GM12878 (cell line): Measurements from ENCODE around the gene PKP4. TPM values are rescaled to one million over a fixed set of nuclear protein-coding genes. Genes with fewer than 3 reads are reported as not detected.

Experiments used
- ATAC-seq: fragments of 200-7000 bp; cut with Tn5 transposase; 3 replicates; pipeline ENCODE4 v1.9.1; 2020; ENCODE audit warnings: mild to moderate bottlenecking, moderate library complexity
- BruUV-seq: library from RNA; stranded (reverse); fragments of 400-500 nt; replicated peaks from 2 replicates; lab custom pipeline; 2021; lab: Mats Ljungman, UMichigan
- CTCF ChIA-PET: fragments of 300-600 bp; sonication (Branson Sonifier 250); formaldehyde crosslinking; extraction: SDS; loops from one replicate; lab custom pipeline; 2021; ENCODE audit warnings: inconsistent platforms; lab: Yijun Ruan, JAX
- POLR2A ChIA-PET: fragments of 350-600 bp; formaldehyde crosslinking; extraction: SDS; loops from one replicate; lab custom pipeline; 2021; ENCODE audit warnings: inconsistent platforms; lab: Charles Lee
- RAD21 ChIA-PET: fragments of 300-600 bp; sonication (Branson Sonifier 250); formaldehyde crosslinking; loops from one replicate; lab custom pipeline; 2023; ENCODE audit warnings: antibody characterized with exemption; ENCODE audit not compliant: unreplicated experiment; lab: Charles Lee
- SMC1A ChIA-PET: fragments of 300-600 bp; sonication (Branson Sonifier 250); formaldehyde crosslinking; loops from one replicate; lab custom pipeline; 2023; ENCODE audit not compliant: unreplicated experiment, uncharacterized antibody; lab: Charles Lee
- DNase-seq: peaks from one replicate; pipeline ENCODE4 v3.0.0-alpha.2; 2011; ENCODE audit warnings: low read depth, low spot score
- FAIRE-seq: peaks from 3 replicates; lab custom pipeline; 2011; peaks lifted over from hg19 to GRCh38; lab: Jason Lieb, UNC
- H2AFZ ChIP-seq: 2 replicates; pipeline ENCODE4 v1.6.0; 2011; ENCODE audit warnings: low read depth, low read length, control low read depth; ENCODE audit not compliant: control insufficient read depth
- H3K27ac ChIP-seq: 2 replicates; pipeline ENCODE4 v1.5.1; 2011; ENCODE audit warnings: control low read depth; ENCODE audit not compliant: control insufficient read depth, insufficient read depth
- H3K27me3 ChIP-seq, 2 experiments: replicated peaks in 1 of 2; 2 replicates each; pipeline versions ENCODE4 v1.6.0 to v1.6.1; 2011; ENCODE audit warnings: low read length in 1 of 2; ENCODE audit not compliant: control insufficient read depth in 2 of 2, insufficient read depth in 2 of 2
- H3K36me3 ChIP-seq, 2 experiments: 2 replicates each; pipeline ENCODE4 v1.5.1; 2011; ENCODE audit warnings: low read length in 1 of 2; ENCODE audit not compliant: control insufficient read depth in 2 of 2, insufficient read depth in 2 of 2
- H3K4me1 ChIP-seq: 2 replicates; pipeline ENCODE4 v1.6.1; 2011; ENCODE audit warnings: mild to moderate bottlenecking, low read length, moderate library complexity, mixed read lengths; ENCODE audit not compliant: control insufficient read depth, insufficient read depth
- H3K4me2 ChIP-seq: 2 replicates; pipeline ENCODE4 v1.6.0; 2011; ENCODE audit warnings: control low read depth; ENCODE audit not compliant: control insufficient read depth, insufficient read depth
- H3K4me3 ChIP-seq: fragments of 200-600 bp; sonication (generic); 2 replicates; pipeline ENCODE4 v1.5.1; 2016
- H3K79me2 ChIP-seq: 2 replicates; pipeline ENCODE4 v1.6.0; 2011; ENCODE audit warnings: low read length; ENCODE audit not compliant: control insufficient read depth, insufficient read depth
- H3K9ac ChIP-seq: 2 replicates; pipeline ENCODE4 v1.8.0; 2011; ENCODE audit warnings: low read length, control low read depth, mixed read lengths; ENCODE audit not compliant: control insufficient read depth, insufficient read depth
- H3K9me3 ChIP-seq: replicated peaks from 3 replicates; pipeline ENCODE4 v1.5.1; 2011; ENCODE audit warnings: mild to moderate bottlenecking, low read length; ENCODE audit not compliant: control insufficient read depth, insufficient read depth
- H4K20me1 ChIP-seq: 2 replicates; pipeline ENCODE4 v1.6.0; 2011; ENCODE audit not compliant: control insufficient read depth, insufficient read depth
- IRF5 ChIP-seq: fragments of 450-650 bp; IDR thresholded peaks from 2 replicates; pipeline ENCODE4 v1.6.1; 2017; ENCODE audit warnings: borderline replicate concordance
- NFIC ChIP-seq: IDR thresholded peaks from 2 replicates; pipeline ENCODE4 v1.6.1; 2012; ENCODE audit warnings: low read depth, mild to moderate bottlenecking, inconsistent platforms, low read length, moderate library complexity
- NR2C2 ChIP-seq: IDR thresholded peaks from 2 replicates; pipeline ENCODE4 v1.6.1; 2011; ENCODE audit warnings: borderline replicate concordance, low read depth; ENCODE audit not compliant: control insufficient read depth, insufficient read length
- RB1 ChIP-seq: fragments of 450-650 bp; formaldehyde crosslinking; IDR thresholded peaks from 2 replicates; pipeline ENCODE4 v1.6.1; 2017; ENCODE audit warnings: mild to moderate bottlenecking, borderline replicate concordance
- RELA ChIP-seq: fragments of 450-650 bp; IDR thresholded peaks from 2 replicates; pipeline ENCODE4 v1.8.0; 2014; ENCODE audit warnings: borderline replicate concordance; ENCODE audit not compliant: partially characterized antibody
- SIN3A ChIP-seq: IDR thresholded peaks from 2 replicates; pipeline ENCODE4 v1.6.1; 2012; ENCODE audit warnings: low read depth, low read length, improper control_type of control experiment
- SMC3 ChIP-seq: IDR thresholded peaks from 2 replicates; pipeline ENCODE4 v1.6.1; 2011; ENCODE audit warnings: low read length, improper control_type of control experiment, borderline replicate concordance
- SUZ12 ChIP-seq: fragments of 200-600 bp; sonication (generic); IDR thresholded peaks from one replicate; pipeline ENCODE4 v1.6.1; 2018; ENCODE audit warnings: antibody characterized with exemption, mild to moderate bottlenecking; ENCODE audit not compliant: unreplicated experiment
- YBX1 ChIP-seq: fragments of 450-650 bp; IDR thresholded peaks from 2 replicates; pipeline ENCODE4 v1.6.1; 2016; ENCODE audit warnings: antibody characterized with exemption
- YY1 ChIP-seq: IDR thresholded peaks from 2 replicates; pipeline ENCODE4 v1.6.1; 2011; ENCODE audit warnings: low read depth, mild to moderate bottlenecking, low read length
- ZNF217 ChIP-seq: fragments of 450-650 bp; IDR thresholded peaks from 2 replicates; pipeline ENCODE4 v1.6.1; 2017; ENCODE audit warnings: antibody characterized with exemption, mild to moderate bottlenecking
- WGBS: methylation state at CpG from one replicate; pipeline ENCODE4 v1.1.6; 2016; ENCODE audit warnings: low lambda C conversion rate; ENCODE audit not compliant: insufficient replicate concordance, insufficient coverage; ENCODE audit errors: missing lambda C conversion rate; 5-methylcytosine and 5-hydroxymethylcytosine counted together
- in situ Hi-C: fragments of 300-500 bp; cut with MboI; formaldehyde crosslinking; loops from 9 replicates; pipeline ENCODE4 v1.14.3; 2018; ENCODE audit warnings: mixed read lengths
- intact Hi-C: fragments of 100-400 bp; cut with micrococcal nuclease; formaldehyde crosslinking; loops from one replicate; pipeline ENCODE4 v1.14.2; 2022; ENCODE audit not compliant: unreplicated experiment
- polyA plus RNA-seq, 11 experiments: library from polyadenylated mRNA; depleted of rRNA in 4 of 11; unstranded in 6 of 11; stranded (reverse) in 5 of 11; fragments of >200 nt; fragmentation: Nextera tagmentation in 4 of 11; fragmentation: Illumina TruSeq in 1 of 11; extraction: Ambion mirVana in 4 of 11; extraction: Trizol in 1 of 11; gene quantifications; 1 replicate in 1 of 11; 2 replicates in 10 of 11; pipeline versions ENCODE4 v1.2.1 to v1.2.3, GENCODE V29; 2011 to 2016; ENCODE audit warnings: inconsistent platforms in 2 of 11, missing spikeins in 2 of 11, low read depth in 1 of 11
- total RNA-seq, 4 experiments: library from RNA; depleted of rRNA in 3 of 4; stranded (reverse); fragments of >200 nt in 3 of 4; fragmentation: Illumina TruSeq in 1 of 4; extraction: Trizol in 1 of 4; gene quantifications; 2 replicates each; pipeline versions ENCODE4 v1.2.1 to v1.2.3, GENCODE V29; 2013 to 2021

The PKP4 gene
- total and polyA plus RNA-seq, 10 of the 15 experiments (the other 5 are each of a cell fraction or from before 2014, with no cell fraction given), result 4.8 to 35.8 (median 17.7) TPM

GRCh38 chr2:158519481-158519880, 62.7 kb downstream of the PKP4 start:
- ChIA-PET POLR2A (no interaction called here), CTCF (no interaction called here), RAD21 (no interaction called here), SMC1A (interaction anchor here (0.9 kb wide), 1 partner anchor 126 kb away, joined by 3 read pairs; no protein-coding TSS in a partner anchor)
- TF ChIP-seq YY1 (no peak), SUZ12 (no peak), SIN3A (no peak), NFIC (no peak), SMC3 (no peak), IRF5 (no peak), NR2C2 (no peak), RB1 (no peak), YBX1 (no peak), RELA (no peak), ZNF217 (no peak)
- no peaks in the 10 kb centered on the region for H3K27me3 ChIP-seq
- no peak overlapping the region for H3K27ac ChIP-seq
- DNase-seq (no peak), ATAC-seq (no peak), FAIRE-seq (no peak)
- intact Hi-C loops, result no loop called here
- no peak overlapping the region for H2AFZ ChIP-seq
- no peaks in the 10 kb centered on the region for H3K36me3 ChIP-seq
- WGBS, result 64% methylated on average over 2 of the region's 2 CpGs
- H4K20me1 ChIP-seq, result no peaks in the 10 kb centered on the region
- no peaks in the 10 kb centered on the region for H3K4me1 ChIP-seq
- in situ Hi-C loops, result no loop called here
- H3K4me3 ChIP-seq, result no peak overlapping the region
- H3K9ac ChIP-seq, result no peak overlapping the region
- H3K9me3 ChIP-seq, result no peaks in the 10 kb centered on the region; the same call in 2 of the 3 replicates
- no peaks in the 10 kb centered on the region for H3K79me2 ChIP-seq
- no peak overlapping the region for H3K4me2 ChIP-seq
- no TSS peak for BruUV-seq
